Subcutaneous adipose tissue (tissue), 4 donors: ENCODE data around the gene KHNYN. TPM values are rescaled to one million over a fixed set of nuclear protein-coding genes. Genes with fewer than 3 reads are reported as not detected.

Experiments
- CTCF ChIP-seq: fragments of 450-650 bp; IDR thresholded peaks from one replicate; pipeline ENCODE4 v1.5.1; 2016; ENCODE audit warnings: low read depth, mild to moderate bottlenecking, control low read depth, antibody characterized with exemption, moderate library complexity
- total RNA-seq, 4 donors: library from RNA; depleted of rRNA; stranded (reverse); fragments of >200 nt; gene quantifications; one replicate each; pipeline ENCODE4 v1.1.0, GENCODE V29; 2016

The KHNYN gene
- total RNA-seq, 4 donors from 2014 or later: 29.5 to 81.8 (median 57.2) TPM

GRCh38 chr14:24404814-24405213 lies 24.9 kb upstream of the KHNYN start:
- no peak for TF ChIP-seq CTCF

- TF ChIP-seq CTCF: no peak
These were observed 23.3 kb upstream of the KHNYN start for GRCh38 chr14:24406416-24406815.

- TF ChIP-seq CTCF: no peak
These were observed 22.0 kb upstream of the KHNYN start for GRCh38 chr14:24407608-24408325.

- no peak for TF ChIP-seq CTCF
These were observed 21.0 kb upstream of the KHNYN start for GRCh38 chr14:24408764-24409163.

- TF ChIP-seq CTCF: no peak
These were observed 20.6 kb upstream of the KHNYN start for GRCh38 chr14:24409192-24409591.

- TF ChIP-seq CTCF: no peak
These were observed 19.8 kb upstream of the KHNYN start for GRCh38 chr14:24409956-24410355.

- TF ChIP-seq CTCF: no peak
These were observed 18.0 kb upstream of the KHNYN start for GRCh38 chr14:24411443-24412389.
